8988T (cell line): Measurements from ENCODE around the gene GMEB2.

ENCODE experiments used
- DNase-seq: peaks from one replicate; pipeline ENCODE4 v3.0.0; 2011

GMEB2 gene

GRCh38 chr20:63555661-63556381, 71.1 kb downstream of the GMEB2 start:
- DNase-seq = no peak

GRCh38 chr20:63554361-63555278, 72.3 kb downstream of the GMEB2 start:
- DNase-seq = no peak

GRCh38 chr20:63553933-63554290, 73.0 kb downstream of the GMEB2 start, which contains the start of gene FNDC11:
TSS of gene FNDC11 (plus strand) at chr20:63554159. CDS start at chr20:63555664, 1,505 bp downstream.
- no peak for DNase-seq

- peak; percentile 91 for DNase-seq
Observed at GRCh38 chr20:63553251-63553932, 73.5 kb downstream of the GMEB2 start.

- DNase-seq = no peak
Observed at GRCh38 chr20:63552481-63553249, 74.2 kb downstream of the GMEB2 start.

GRCh38 chr20:63551068-63551467, 75.8 kb downstream of the GMEB2 start:
- DNase-seq = no peak

GRCh38 chr20:63549679-63550282, 77.1 kb downstream of the GMEB2 start:
- DNase-seq = no peak

- DNase-seq = no peak
Observed at GRCh38 chr20:63549019-63549418, 77.9 kb downstream of the GMEB2 start.

- no peak for DNase-seq
Observed at GRCh38 chr20:63548542-63548941, 78.4 kb downstream of the GMEB2 start.

- DNase-seq = no peak
Observed at GRCh38 chr20:63547725-63548480, 79.0 kb downstream of the GMEB2 start, which contains the start of gene SRMS. TSS of gene SRMS (minus strand) at chr20:63547749. CDS start at chr20:63547463, 286 bp downstream.

GRCh38 chr20:63546956-63547724, 79.8 kb downstream of the GMEB2 start:
- no peak for DNase-seq

GRCh38 chr20:63546256-63546955, 80.5 kb downstream of the GMEB2 start:
- no peak for DNase-seq

GRCh38 chr20:63545814-63546213, 81.1 kb downstream of the GMEB2 start:
- no peak for DNase-seq

- peak; percentile 100 for DNase-seq
Observed at GRCh38 chr20:63544958-63545516, 81.9 kb downstream of the GMEB2 start.

GRCh38 chr20:63544241-63544957, 82.5 kb downstream of the GMEB2 start:
- DNase-seq = no peak

GRCh38 chr20:63543733-63544132, 83.2 kb downstream of the GMEB2 start:
- DNase-seq = no peak

- DNase-seq = no peak
Observed at GRCh38 chr20:63543131-63543530, 83.8 kb downstream of the GMEB2 start.

- DNase-seq = no peak
Observed at GRCh38 chr20:63542696-63543095, 84.2 kb downstream of the GMEB2 start.
